GM18870 (cell line): ENCODE results near the gene FLYWCH2.
"Not testable (repeated sequence)": the region's sequence is repeated elsewhere in the genome, so short reads cannot be mapped to it uniquely, and the experiment has no call there.

Experiments
- ATAC-seq: cut with Tn5 transposase; IDR thresholded peaks from one replicate; pipeline ENCODE4 v1.9.1; 2021; ENCODE audit warnings: moderate library complexity; ENCODE audit not compliant: unreplicated experiment

FLYWCH2 gene

DNA sequence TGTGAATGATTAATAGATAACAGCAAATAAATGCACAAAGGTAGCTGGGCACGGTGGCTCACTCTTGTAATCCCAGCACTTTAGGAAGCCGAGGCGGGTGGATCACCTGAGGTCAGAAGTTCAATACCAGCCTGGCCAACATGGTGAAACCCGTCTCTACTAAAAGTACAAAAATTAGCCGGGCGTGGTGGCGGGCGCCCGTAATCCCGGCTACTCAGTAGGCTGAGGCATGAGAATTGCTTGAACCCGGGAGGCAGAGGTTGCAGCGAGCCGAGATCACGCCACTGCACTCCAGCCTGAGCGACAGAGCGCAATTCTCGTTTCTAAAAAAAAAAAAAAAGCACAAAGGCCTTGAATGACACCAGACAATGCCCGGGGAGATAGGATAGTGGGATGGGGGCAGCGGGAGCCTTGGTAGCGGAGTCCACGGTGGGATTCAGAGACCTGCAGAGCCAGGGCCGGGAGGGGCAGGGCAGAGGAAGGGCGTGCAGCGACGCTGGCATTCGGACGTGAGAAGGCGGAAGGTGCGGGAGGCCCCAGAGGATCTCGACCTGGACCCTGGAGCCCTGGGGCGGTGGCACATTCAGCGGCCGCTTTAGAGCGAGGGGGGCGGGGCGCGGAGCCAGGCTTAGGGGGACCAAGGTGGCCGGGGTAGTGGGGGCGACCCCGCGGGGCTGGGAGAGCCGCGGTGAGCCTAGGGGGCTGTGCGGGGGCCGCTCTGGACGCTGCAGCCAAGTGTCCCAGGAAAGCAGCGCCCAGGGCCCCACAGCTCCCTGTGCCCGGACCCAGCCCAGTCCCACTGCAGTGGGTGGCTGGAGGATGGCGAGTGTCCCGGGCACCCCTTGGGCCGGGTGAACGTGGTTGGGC, 999 bp upstream of the FLYWCH2 start:
- ATAC-seq = no peak

DNA sequence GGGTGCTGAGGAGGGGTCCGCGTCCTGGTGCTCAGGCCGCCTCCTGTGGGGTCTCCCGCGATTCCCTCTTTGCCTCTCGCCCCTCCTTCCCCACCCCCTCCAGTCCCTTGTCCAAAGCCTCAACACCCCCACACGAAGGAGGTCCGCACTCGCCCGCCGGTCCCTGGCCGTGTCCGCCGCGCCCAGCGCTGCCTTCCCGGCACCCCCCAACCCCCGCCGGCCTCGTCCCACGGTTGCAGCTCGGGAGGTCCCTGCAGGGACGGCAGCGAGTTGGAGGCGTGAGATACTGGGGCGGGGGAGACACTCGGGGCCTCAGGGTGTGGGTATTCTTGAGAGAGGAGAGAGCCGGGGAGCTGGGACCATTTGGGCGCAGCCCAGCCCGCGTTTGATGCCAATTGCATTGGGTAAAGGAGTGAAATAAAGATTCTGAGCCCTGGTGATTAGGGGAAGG, 468 bp downstream of the FLYWCH2 start:
- ATAC-seq = peak; percentile 1

DNA sequence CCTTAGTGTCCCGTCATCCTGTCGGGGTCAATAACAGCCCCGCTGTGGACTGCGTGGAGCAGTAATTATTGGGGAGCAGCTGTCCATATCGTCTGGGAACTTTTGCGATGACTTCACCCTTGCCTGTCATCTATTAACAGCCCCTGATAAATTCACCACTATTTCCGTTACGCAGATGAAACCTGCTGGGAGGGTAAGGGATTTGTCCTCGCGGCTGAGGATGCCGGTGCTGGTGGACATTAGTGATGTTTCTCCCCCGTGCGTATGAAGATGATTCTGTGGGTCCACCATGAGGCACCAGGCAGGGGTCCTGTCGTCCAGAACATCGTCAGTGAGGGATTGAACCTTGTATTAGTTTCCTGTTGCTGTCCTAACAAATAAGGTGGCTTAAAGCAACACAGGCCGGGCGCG, 1.0 kb downstream of the FLYWCH2 start:
- ATAC-seq = no peak

DNA sequence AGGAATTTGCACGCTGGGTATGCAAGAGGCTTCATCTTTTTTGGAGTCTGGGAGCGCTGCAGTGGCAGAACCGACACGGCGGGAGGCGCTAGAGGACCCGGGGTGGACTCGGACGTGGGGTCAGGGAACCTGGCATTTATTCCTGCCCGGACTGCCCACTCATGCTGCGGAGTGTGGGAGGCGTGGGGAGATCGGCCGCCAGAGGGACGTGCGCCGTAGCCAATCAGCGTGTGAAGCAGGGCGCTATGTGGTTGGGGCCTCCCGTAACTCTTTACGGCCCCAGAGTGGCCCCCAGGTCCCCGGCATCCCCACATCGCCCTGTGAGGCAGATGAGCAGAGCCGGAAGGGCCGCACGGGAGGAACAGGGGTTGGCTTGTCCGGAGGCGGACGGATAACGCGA, 11.2 kb downstream of the FLYWCH2 start:
- ATAC-seq = no peak

DNA sequence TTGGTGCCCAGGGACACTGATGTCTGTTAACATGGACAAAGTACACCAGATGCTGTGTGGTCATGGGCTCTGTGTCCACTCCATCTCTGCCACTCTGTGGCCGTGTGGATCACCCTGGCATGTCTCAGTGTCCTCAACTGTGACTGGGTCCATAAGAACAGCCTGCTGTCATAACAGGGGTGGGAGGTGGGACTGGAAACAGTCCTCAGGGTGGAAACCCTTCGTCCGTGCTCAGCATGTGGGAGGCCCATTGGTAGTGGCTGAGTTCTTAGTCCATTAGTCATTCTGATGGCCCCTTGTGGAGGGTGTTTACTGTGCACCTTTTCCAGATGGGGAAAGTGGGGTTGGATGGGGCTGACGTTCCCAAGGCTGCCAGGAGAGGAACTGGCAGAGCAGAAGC, 12.8 kb downstream of the FLYWCH2 start:
- ATAC-seq = no peak

DNA sequence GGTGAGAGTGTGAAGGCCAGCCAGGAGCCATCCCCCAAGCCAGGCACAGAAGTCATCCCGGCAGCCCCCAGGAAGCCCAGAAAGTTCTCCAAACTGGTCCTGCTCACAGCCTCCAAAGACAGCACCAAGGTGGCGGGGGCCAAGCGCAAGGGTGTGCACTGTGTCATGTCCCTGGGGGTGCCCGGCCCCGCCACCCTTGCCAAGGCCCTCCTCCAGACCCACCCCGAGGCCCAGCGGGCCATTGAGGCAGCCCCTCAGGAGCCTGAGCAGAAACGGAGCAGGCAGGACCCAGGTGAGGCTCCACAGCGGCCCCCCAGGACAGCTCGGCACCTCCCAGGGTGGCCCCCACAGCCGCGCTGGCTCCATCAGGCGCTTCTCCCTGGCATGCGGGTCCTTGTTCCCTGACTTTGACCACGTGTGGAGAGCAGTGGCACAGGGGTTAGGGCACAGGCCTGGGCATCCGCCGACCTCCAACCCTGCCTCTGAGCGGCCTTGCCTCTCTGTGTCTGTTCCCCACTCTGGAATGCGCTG, 13.5 kb downstream of the FLYWCH2 start:
- no peak for ATAC-seq

DNA sequence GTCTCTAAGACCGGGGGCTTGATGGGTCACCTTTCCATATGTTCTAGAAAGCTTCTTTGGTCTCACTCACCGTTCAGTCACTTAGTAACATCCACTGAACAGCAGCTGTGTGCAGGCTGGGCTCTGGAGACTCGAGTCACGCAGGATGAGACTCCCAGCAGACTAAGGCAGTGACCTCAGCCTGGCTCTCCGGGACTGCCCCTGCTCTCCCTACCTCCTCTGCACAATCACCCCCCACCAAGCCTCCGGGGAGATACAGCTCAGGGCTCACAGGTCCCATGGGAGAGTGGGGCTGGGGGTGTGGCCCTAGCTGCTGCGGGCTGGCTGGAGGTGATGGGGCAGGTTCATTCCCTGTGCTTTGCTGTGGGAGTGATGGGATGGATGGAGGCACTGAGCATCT, 14.1 kb downstream of the FLYWCH2 start:
- no peak for ATAC-seq

DNA sequence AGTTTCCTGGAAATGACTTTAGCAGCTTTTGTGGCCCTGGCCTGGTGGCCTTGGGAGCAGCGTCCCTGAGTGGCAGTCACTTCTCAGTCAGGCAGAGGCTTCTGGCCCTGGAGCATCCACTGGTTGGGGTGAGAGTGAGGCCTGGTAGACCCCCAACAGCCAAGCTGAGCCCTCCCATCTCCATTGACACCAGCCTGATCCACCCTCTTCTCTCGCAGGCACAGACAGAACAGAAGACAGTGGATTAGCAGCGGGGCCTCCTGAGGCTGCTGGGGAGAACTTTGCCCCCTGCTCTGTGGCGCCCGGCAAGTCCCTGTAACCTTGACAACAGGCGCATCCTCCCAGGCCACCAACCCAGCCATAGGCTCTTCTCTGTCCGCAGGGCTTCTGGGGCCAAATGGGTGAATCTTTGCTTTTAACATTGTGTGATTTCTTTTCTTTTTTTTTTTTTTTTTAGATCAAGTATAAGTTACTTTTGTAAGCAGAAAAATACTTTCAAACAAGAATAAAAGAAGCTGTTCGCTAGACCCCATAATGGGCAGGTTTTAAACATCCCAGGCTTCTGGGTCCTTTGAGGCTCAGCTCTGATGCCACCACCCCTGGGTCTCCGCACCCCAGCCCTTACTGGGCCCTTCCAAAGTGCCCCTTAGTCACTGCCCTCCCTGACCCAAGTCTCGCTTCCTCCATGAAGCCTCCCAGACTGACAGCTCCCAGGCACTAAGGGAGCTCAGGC, 16.0 kb downstream of the FLYWCH2 start:
- no peak for ATAC-seq

DNA sequence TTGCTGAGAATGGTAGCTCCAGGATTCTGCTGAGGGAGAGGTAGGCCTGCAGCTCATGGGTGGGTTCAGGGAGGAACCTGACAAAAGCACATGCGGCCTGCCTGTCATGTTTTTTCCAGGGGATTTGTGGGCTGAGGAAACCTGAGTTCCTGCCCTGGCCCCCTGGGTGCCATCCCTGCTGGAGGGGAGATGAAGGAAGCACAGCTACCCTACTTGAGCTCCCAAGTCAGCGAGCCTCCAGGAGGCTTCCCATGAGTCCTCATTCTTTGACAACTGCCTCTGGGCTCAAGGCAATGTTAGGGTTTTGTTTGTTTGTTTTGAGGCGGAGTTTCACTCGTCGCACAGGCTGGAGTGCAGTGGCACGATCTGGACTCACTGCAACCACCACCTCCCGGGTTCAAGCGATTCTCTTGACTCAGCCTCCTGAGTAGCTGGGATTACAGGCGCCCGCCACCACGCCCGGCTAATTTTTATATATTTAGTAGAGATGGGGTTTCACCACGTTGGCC, 16.6 kb downstream of the FLYWCH2 start:
- ATAC-seq = no peak

DNA sequence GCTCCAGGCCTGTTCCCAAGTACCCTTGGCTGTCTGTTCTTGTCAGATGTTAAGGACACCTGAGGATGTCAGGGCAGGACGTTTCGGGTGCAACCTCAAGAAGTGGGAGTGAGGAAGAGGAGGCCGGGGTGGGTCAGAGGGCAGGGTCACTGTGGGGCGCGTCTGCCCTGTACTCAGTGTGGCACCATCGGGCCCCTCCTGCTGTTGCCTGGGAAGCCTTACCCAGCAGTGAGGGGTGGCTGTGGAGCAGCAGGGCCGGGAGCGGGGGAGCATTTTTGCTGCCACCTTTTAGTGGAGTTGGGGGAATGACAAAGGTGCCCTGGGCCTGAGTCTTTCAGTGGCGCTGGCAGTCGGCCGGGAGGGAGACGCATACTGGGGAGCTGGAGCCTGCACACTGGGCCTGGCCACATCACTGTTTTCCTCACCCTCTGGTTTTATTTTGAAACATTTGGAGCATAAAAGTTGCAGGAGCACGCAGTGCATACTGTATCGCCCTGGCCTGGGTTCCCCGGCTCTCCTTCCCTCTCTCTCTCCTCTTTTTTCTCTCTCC, 17.6 kb downstream of the FLYWCH2 start:
- ATAC-seq = no peak

DNA sequence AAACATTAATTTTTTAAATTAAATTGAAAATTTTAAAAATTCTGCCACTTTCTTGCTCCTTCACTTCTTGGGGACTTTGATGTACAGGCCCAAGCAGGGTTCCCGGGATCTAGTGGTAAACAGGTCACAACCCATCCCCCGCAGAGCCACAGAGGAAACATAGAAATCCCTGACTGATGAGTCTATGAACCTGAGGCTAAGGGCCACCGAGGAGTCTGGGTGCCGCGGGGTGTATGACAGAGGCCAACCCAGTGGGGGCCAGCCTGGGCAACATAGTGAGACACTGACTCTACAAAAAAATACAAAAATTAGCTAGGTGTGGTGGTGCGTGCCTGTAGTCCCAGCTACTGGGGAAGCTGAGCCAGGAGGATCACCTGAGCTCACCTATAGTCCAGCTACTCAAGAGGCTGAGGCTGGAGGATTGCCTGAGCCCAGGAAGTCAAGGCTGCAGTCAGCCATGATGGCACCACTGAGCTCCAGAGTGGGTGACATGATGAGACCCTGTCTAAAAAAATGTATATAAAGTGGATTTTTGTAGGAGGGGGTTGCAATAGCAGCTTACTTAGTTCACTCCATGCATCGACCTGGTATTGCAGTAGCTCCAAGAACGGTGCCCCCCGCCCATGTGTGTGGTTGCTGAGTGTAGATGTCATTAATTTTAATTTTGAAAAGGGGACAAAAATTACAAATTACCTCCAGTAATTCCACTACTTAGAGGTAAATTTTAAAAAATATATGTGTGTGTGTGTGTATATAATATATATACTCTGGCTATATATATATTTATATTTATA, 19.5 kb downstream of the FLYWCH2 start:
- ATAC-seq = no peak

DNA sequence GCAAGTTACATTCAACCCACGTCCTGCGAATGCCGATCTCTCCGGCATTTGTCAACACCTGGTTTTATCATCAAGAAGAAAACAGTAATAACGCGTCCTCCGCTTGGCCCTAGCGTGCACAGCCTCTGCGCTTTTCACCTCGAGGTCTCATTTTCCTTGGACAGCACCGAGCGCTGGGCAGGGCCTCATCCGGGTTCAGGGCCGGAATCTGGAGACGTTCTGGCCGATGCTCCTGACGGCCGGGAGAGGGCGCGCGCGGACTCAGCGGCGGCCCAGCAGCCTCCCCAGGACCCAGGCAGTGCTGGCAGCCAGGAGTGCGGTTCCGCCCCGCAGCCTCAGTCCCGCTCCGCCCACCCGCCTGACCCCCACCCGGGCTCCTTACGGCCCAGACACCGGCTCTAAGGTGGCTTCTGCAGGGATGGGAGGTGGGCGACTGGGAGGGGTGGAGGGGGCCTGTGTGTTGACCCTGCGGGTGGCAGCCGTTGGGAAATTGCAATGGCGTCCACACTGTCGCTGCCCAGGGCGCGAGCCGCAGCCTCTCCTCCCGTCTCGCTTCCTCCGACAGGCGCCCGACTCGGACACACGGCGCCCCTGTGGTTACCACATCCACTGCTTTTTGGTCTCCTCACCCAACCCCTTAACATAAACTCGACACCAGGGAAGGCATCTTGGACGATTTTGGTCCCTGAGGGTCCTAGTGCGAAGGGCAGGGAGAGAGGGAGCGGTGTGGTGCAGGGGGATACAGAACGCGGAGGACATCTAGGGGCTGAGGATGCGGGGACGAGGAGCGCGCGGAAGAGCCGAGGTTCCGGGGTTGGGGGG, 21.3 kb downstream of the FLYWCH2 start:
- no peak for ATAC-seq

DNA sequence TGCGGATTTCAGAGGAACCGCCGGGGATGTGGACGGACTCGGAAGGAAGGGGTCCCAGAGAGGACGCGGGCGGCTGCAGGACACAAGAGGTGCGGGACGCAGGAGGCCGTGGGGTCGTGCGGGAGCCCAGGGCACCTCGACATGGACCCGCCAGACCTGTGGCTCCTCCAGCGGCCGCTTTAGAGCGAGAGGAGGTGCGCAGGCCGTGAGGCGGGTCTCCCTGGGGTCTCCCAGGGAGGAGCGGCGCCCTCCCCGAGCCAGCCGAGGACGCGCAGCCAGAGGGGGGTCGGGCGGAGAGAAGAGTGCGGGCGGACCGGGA, 21.9 kb downstream of the FLYWCH2 start:
- ATAC-seq = peak; percentile 6

DNA sequence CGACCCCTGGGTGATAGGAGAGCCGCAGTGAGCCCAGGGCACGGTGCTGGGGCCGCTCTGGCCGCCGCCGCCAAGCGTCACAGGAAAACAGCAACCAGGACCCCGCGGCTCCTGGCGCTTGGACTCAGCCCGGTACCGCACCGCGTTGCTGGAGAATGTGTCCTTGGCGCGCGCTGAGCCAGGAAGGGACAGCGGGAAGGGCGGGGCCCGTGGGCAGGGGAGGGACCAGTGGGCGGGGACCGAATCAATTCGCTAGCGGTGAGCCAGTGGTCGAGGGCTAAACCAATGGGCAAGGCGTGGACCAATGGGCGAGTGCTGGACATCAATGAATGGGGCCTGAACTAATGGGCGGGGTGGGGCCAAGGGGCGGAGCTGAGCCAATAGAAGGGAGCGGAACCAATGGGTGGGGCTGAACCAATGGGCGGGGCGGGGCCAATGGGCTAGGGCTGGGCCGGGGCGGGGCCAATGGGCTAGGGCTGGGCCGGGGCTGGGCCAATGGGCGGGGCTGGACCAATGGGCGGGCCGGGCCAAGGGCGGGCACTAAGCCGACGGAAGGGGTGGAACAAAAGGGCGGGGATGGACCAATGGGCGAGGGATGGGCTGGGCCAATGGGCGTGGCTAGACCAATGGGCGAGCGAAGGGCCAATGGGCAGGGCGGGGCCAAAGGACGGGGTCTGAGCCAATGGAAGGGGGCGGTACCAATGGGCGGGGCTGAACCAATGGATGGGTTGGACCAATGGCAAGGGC, 22.4 kb downstream of the FLYWCH2 start:
- peak; percentile 60 for ATAC-seq

DNA sequence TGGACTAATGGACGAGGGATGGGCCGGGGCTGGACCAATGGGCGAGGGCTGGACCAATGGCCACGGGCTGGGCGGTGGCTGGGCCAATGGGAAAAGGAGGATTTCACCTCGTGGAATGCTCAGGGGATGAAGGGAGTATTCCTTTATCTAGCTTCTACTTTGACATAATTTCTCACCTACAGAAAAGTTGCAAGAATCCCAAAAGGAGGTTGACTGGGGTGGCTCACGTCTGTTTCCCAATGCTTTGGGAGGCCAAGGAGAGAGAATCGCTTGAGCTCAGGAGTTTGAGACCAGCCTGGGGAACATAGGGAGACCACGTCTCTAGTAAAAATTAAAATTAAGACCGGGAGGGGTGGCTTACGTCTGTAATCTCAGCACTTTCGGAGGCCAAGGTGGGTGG, 23.0 kb downstream of the FLYWCH2 start:
- no peak for ATAC-seq

DNA sequence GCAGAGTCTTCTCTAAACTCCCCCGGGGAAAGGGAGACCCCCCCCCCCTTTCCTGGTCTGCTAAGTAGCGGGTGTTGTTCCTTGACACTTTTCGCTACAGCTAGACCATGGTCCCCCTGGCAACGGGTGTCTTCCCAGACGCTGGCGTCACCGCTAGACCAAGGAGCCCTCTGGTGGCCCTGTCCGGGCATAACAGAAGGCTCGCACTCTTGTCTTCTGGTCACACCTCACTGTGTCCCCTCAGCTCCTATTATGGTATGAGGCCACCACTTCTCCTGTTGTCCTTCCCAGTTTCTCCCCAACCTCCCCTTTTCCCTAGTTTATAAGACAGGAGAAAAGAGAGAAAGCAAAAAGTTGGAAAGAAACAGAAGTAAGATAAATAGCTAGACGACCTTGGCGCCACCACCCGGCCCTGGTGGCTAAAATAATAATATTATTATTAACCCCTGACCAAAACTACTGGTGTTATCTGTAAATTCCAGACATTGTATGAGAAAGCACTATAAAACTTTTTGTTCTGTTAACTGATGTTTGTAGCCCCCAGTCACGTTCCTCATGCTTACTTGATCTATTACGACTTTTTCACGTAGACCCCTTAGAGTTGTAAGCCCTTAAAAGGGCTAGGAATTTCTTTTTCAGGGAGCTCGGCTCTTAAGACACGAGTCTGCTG, 24.2 kb downstream of the FLYWCH2 start:
- ATAC-seq = not testable (repeated sequence)

DNA sequence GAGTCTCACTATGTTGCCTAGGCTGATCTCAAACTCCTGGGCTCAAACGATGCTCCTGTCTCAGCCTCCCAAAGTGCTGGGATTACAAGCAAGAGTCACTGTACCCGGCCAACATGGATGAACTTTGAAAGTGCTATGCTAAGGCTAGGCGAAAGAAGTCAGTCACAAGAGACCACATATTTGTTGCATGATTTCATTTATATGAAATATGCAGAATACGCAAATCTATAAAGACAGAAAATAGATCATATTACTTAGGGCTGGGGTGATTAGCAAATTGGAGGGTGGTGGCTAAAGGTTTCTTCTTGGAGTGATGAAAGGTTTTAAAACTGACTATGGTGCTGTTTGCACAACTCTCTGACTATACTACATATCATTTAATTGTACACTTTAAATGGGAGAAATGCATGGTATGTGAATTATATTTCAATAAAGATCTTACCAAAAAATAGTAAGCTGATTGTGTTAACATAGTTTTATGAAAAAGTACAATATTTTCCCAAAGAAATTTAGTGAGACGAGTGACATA, 27.5 kb downstream of the FLYWCH2 start:
- no peak for ATAC-seq

DNA sequence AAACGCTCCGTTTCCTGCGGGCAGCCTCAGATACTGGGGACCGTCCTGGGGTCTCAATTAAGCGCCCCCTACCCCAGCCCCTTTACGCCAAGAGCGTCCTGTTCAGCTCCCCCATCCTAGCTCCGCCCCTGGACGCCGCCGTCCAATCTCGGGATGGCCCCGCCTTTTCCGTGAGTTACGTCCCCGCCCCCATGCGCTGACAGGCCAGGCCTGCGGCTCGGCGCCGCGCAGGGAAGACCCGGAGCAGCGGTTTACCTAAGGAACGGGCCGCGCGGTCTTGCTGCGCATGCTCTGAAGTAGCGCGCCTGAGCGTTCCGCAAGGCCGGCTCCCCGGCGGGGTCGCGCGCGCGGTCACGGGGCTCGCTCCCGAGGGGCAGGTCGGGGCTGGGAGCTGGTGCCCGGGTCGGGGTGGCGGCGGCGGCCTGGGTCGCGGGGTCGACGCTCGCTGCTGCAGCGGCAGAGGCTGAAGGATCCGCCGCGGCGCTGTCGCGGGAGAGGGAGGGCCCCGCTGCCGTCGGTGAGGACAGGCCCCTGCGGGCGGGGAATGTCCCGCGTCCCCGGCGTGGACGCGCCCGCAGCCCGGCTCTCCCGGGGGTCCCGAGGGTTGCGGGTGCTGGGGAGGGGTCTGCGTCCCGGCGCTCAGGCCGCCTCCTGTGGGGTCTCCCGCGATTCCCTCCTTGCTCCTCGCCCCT, 28.8 kb downstream of the FLYWCH2 start, which contains the start of gene FLYWCH1:
TSS of gene FLYWCH1 (plus strand) at position 294 of the 692 bp plus-strand sequence. CDS start 17,755 bp downstream, outside the sequence.
- ATAC-seq = peak; percentile 87
